OCI-LY7 (cell line): ENCODE results near the gene ODF2. TPM values are rescaled to one million over a fixed set of nuclear protein-coding genes. Genes with fewer than 3 reads are reported as not detected.

ENCODE experiments used
- BruUV-seq: library from RNA; stranded (reverse); fragments of 400-500 nt; replicated peaks from 2 replicates; lab custom pipeline; 2021; lab: Mats Ljungman, UMichigan
- CTCF ChIA-PET: fragments of 300-600 bp; sonication (Branson Sonifier 250); formaldehyde crosslinking; loops from one replicate; lab custom pipeline; 2022; ENCODE audit warnings: antibody characterized with exemption; ENCODE audit not compliant: unreplicated experiment; lab: Charles Lee
- POLR2A ChIA-PET: fragments of 300-600 bp; sonication (Branson Sonifier 250); formaldehyde crosslinking; loops from one replicate; lab custom pipeline; 2022; ENCODE audit warnings: antibody characterized with exemption; lab: Charles Lee
- DNase-seq: peaks from one replicate; pipeline ENCODE4 v3.0.0-alpha.2; 2015; ENCODE audit warnings: low spot score
- H2AFZ ChIP-seq: fragments of 200-600 bp; sonication (generic), shearing (Covaris generic); 2 replicates; pipeline ENCODE4 v1.6.1; 2014; ENCODE audit warnings: mild to moderate bottlenecking, antibody characterized with exemption, low read length, moderate library complexity
- H3K27ac ChIP-seq: fragments of 200-600 bp; sonication (generic); 2 replicates; pipeline ENCODE4 v1.5.1; 2014; ENCODE audit warnings: mixed run types, low read depth, mild to moderate bottlenecking, moderate library complexity, low read length, inconsistent platforms; ENCODE audit not compliant: poor library complexity, severe bottlenecking
- H3K36me3 ChIP-seq: fragments of 200-600 bp; sonication (generic); 2 replicates; pipeline ENCODE4 v1.6.1; 2014; ENCODE audit warnings: mild to moderate bottlenecking, antibody characterized with exemption, low read length, moderate library complexity, mixed read lengths; ENCODE audit not compliant: insufficient read depth
- H3K4me1 ChIP-seq: fragments of 200-600 bp; sonication (generic); 2 replicates; pipeline ENCODE4 v1.5.1; 2014; ENCODE audit warnings: mild to moderate bottlenecking, low read length; ENCODE audit not compliant: insufficient read depth, poor library complexity, severe bottlenecking
- H3K4me2 ChIP-seq: fragments of 200-600 bp; sonication (generic); 2 replicates; pipeline ENCODE4 v1.6.1; 2014; ENCODE audit warnings: mild to moderate bottlenecking, low read length
- H3K4me3 ChIP-seq: fragments of 200-600 bp; sonication (generic); 2 replicates; pipeline ENCODE4 v1.5.1; 2014; ENCODE audit warnings: mild to moderate bottlenecking, low read depth, low read length; ENCODE audit not compliant: poor library complexity, severe bottlenecking
- H3K79me2 ChIP-seq: fragments of 200-600 bp; sonication (generic); 2 replicates; pipeline ENCODE4 v1.6.1; 2016; ENCODE audit warnings: low read depth, mild to moderate bottlenecking, low read length, moderate library complexity, mixed read lengths; ENCODE audit not compliant: insufficient read depth
- H3K9me2 ChIP-seq: fragments of 200-600 bp; sonication (generic); 2 replicates; pipeline ENCODE4 v1.6.1; 2016; ENCODE audit warnings: mild to moderate bottlenecking, low read length, mixed read lengths; ENCODE audit not compliant: insufficient read depth
- H3K9me3 ChIP-seq: fragments of 200-600 bp; sonication (generic); 2 replicates; pipeline ENCODE4 v1.6.1; 2014; ENCODE audit warnings: mild to moderate bottlenecking, mixed run types, low read length, mixed read lengths
- H4K20me1 ChIP-seq: fragments of 200-600 bp; sonication (generic); 2 replicates; pipeline ENCODE4 v1.6.1; 2014; ENCODE audit warnings: mild to moderate bottlenecking, antibody characterized with exemption, low read length, moderate library complexity, mixed read lengths; ENCODE audit not compliant: insufficient read depth
- CTCF ChIP-seq: fragments of 200-600 bp; sonication (generic); conservative IDR thresholded peaks from 2 replicates; pipeline ENCODE4 v1.5.1; 2014; ENCODE audit warnings: mild to moderate bottlenecking, antibody characterized with exemption, low read length, moderate library complexity, mixed read lengths
- EZH2phosphoT487 ChIP-seq: fragments of 200-600 bp; sonication (generic); IDR thresholded peaks from 2 replicates; pipeline ENCODE4 v1.6.1; 2018; ENCODE audit warnings: low read depth, borderline replicate concordance, mild to moderate bottlenecking, mixed run types, antibody characterized with exemption, low read length, moderate library complexity, mixed read lengths
- intact Hi-C: fragments of 100-400 bp; cut with micrococcal nuclease; formaldehyde crosslinking; loops from one replicate; pipeline ENCODE4 v1.10.0; 2022; ENCODE audit not compliant: unreplicated experiment
- total RNA-seq, 2 experiments: library from RNA; depleted of rRNA in 1 of 2; stranded (reverse); fragments of >200 nt in 1 of 2; shearing (Covaris generic) in 1 of 2; gene quantifications; 2 replicates each; pipeline ENCODE4 v1.2.3, GENCODE V29; 2014 to 2022

ODF2 gene
- total RNA-seq, 2 experiments from 2014 or later, result 84.4 to 93.1 TPM

DNA sequence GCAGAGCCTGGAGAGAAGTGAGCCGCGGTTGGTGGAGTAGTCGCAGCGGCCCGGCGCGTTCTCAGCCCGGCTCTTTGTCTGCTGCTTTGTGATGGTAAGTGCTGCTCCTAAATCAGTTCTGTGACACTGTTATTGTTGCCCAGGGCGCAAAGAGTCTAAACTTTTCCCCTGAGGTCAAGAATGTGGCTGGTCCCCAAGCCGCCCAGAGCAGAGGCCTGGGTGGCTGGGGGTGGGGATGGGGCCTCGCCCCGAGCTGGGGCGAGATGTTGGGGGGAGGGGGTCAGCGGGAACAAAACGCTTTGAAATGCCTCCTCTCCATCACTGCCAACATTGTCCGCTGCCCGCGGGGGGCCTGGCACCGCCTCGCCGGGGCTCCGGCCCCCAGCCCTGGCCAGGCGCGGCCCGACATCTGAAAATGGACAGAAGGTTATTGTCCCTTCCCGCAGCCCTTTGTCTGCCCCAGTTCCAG lies 46.8 kb upstream of the ODF2 start:
- Histone ChIP-seq H3K9me2 (no peaks in the 10 kb centered on the region), H2AFZ (no peak overlapping the region), H3K9me3 (no peaks in the 10 kb centered on the region), H3K4me3 (no peak overlapping the region), H3K36me3 (no peaks in the 10 kb centered on the region), H4K20me1 (no peaks in the 10 kb centered on the region), H3K4me1 (no peaks in the 10 kb centered on the region), H3K27ac (no peak overlapping the region), H3K79me2 (no peaks in the 10 kb centered on the region), H3K4me2 (no peak overlapping the region)
- BruUV-seq, result no TSS peak
- intact Hi-C loops, result no loop called here
- ChIA-PET POLR2A (no interaction called here), CTCF (no interaction called here)
- DNase-seq, result no peak
- TF ChIP-seq CTCF (no peak), EZH2phosphoT487 (no peak)

DNA sequence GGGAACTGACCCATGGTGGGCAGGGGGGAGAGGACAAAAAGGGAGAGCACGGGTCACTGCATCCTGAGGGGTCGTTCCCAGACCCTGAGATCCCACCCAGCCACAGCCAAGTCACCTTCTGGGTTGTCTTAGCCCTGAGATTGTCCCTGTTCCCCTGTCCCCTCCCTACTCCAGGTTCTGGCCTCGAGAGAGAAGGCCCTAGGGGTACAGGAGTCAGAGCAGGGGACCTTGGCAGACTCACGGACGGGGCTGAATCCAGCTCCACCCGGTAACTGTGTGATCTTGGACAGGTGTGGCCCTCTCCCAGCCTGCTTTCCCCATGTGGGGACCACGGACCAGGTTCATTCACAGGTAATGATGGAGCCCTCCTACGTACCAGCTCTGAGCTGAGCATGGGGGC lies 46.4 kb upstream of the ODF2 start:
- Histone ChIP-seq H2AFZ (no peak overlapping the region), H3K9me2 (no peaks in the 10 kb centered on the region), H3K79me2 (no peaks in the 10 kb centered on the region), H3K4me3 (no peak overlapping the region), H3K4me2 (no peak overlapping the region), H4K20me1 (no peaks in the 10 kb centered on the region), H3K9me3 (no peaks in the 10 kb centered on the region), H3K27ac (no peak overlapping the region), H3K4me1 (no peaks in the 10 kb centered on the region), H3K36me3 (no peaks in the 10 kb centered on the region)
- no peak for TF ChIP-seq CTCF
- no peak for TF ChIP-seq EZH2phosphoT487
- ChIA-PET POLR2A (no interaction called here), CTCF (no interaction called here)
- no peak for DNase-seq
- no TSS peak for BruUV-seq
- intact Hi-C loops, result no loop called here

DNA sequence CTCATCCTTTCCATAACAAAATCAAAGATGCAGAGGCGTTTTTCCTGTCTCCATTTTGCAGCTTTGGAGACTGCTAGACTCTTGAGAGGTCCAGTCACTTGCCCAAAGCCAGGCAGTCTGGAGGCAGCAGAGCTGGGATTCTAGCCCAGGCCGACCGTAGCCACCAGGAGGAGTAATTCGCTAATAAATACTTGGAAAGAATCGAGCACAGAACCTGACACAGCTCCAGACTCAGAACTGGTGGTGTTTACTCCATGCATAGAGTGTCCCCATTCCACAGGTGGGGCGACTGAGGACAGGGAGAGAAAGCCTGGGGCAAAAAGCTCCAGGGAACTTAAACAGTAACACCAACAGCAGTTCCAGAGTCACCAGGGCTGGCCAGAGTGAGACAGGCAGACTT lies 45.8 kb upstream of the ODF2 start:
- no peak overlapping the region for H3K4me3 ChIP-seq
- no peaks in the 10 kb centered on the region for H3K9me2 ChIP-seq
- intact Hi-C loops, result no loop called here
- no peaks in the 10 kb centered on the region for H3K9me3 ChIP-seq
- H4K20me1 ChIP-seq, result no peaks in the 10 kb centered on the region
- H3K4me2 ChIP-seq, result no peak overlapping the region
- no peak for DNase-seq
- TF ChIP-seq CTCF (peak; percentile 40), EZH2phosphoT487 (no peak)
- no peaks in the 10 kb centered on the region for H3K36me3 ChIP-seq
- no TSS peak for BruUV-seq
- POLR2A ChIA-PET, result no interaction called here
- H3K27ac ChIP-seq, result no peak overlapping the region
- no peak overlapping the region for H2AFZ ChIP-seq
- CTCF ChIA-PET, result interaction anchor here (1.3 kb wide), 1 partner anchor 39 kb away, joined by 3 read pairs; the partner anchor contains the start of gene URM1
- no peaks in the 10 kb centered on the region for H3K4me1 ChIP-seq
- no peaks in the 10 kb centered on the region for H3K79me2 ChIP-seq
